ENCODE results near the gene GALNT13. TPM values are rescaled to one million over a fixed set of nuclear protein-coding genes. Genes with fewer than 3 reads are reported as not detected.

GALNT13 gene
- total RNA-seq, 1 donor from 2014 or later = 7.2 TPM

DNA sequence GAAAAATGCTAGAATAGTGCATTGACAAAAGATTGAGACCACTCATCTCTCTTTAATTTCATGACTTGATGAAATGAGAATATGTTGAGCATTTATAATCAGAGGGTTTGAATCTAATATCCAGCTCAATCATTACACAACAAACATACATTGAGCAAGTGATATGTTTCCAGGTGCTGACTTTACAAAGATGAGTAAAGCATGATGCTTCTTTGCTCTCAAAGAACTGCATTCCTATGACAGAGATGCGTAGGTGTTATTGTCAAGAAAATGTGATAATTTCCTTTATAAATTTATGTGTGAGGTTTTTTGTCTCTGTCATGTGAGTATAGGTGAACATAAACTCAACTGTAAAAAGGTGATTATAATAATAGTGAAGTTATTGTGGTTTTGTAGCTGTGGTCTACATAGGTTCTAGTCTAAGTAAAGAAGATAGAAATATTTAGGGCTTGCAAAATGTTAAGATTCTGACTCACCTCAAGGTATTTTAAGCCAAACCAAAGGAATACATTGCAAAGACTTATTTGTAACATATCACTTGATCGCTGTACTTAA lies 389.8 kb downstream of the GALNT13 start:
- Mint-ChIP-seq H3K27me3 (no peaks in the 10 kb centered on the region), H3K4me1 (ENCODE audit: low read depth) (no peaks in the 10 kb centered on the region), H3K4me3 (ENCODE audit: low read depth) (no peak overlapping the region), H3K9me3 (ENCODE audit: low read depth) (no peaks in the 10 kb centered on the region), H3K27ac (no peak overlapping the region), H3K36me3 (ENCODE audit: insufficient read depth) (no peaks in the 10 kb centered on the region)
- no peak for DNase-seq (ENCODE audit: low spot score, unreplicated experiment)
- TF ChIP-seq, protein P1, sequence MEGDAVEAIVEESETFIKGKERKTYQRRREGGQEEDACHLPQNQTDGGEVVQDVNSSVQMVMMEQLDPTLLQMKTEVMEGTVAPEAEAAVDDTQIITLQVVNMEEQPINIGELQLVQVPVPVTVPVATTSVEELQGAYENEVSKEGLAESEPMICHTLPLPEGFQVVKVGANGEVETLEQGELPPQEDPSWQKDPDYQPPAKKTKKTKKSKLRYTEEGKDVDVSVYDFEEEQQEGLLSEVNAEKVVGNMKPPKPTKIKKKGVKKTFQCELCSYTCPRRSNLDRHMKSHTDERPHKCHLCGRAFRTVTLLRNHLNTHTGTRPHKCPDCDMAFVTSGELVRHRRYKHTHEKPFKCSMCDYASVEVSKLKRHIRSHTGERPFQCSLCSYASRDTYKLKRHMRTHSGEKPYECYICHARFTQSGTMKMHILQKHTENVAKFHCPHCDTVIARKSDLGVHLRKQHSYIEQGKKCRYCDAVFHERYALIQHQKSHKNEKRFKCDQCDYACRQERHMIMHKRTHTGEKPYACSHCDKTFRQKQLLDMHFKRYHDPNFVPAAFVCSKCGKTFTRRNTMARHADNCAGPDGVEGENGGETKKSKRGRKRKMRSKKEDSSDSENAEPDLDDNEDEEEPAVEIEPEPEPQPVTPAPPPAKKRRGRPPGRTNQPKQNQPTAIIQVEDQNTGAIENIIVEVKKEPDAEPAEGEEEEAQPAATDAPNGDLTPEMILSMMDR (IDR thresholded peaks at IDR 0.05; ENCODE audit: unreplicated experiment) = no peak

DNA sequence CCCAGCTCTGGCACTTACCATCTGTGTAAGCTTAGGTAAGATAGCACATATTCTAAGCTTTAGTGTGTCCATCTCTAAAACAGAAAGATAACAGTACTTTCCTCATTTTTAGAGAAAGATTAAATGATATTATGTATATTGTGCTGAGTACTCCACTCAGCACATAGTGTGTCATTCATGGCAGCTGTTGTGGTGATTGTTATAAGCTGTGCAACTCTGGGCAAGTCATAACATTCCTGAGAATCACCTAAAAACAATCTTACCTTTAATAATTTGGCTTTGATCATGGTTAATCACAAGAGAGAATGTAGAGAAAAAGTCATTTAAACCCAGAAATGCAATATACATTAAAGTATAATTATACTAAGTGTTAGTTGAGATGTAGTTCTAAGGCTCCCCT lies 391.5 kb downstream of the GALNT13 start:
- H3K27me3 Mint-ChIP-seq = no peaks in the 10 kb centered on the region
- H3K4me3 Mint-ChIP-seq (ENCODE audit: low read depth) = no peak overlapping the region
- no peaks in the 10 kb centered on the region for H3K36me3 Mint-ChIP-seq (ENCODE audit: insufficient read depth)
- H3K27ac Mint-ChIP-seq = no peak overlapping the region
- H3K4me1 Mint-ChIP-seq (ENCODE audit: low read depth) = no peaks in the 10 kb centered on the region
- TF ChIP-seq, protein P1 (IDR thresholded peaks at IDR 0.05; ENCODE audit: unreplicated experiment) = no peak
- H3K9me3 Mint-ChIP-seq (ENCODE audit: low read depth) = no peaks in the 10 kb centered on the region
- no peak for DNase-seq (ENCODE audit: low spot score, unreplicated experiment)

DNA sequence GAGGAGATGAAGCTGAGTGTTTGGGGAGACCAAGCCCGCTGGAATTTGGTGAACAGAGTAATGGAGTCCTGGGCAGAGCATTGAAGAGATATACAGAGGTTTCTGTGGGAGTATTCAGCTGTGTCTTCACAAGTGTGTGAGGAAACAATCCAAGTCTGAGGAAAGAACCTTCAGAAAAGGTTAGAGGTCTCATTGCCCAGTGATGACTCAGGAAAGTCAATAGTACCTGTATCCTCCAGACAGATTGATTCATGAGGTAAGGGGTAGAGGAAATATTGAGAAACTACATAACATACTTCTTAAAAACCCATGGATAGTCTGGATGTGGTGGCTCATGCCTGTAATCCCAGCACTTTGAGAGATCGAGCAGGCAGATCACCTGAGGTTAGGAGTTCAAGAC lies 392.3 kb downstream of the GALNT13 start:
- DNase-seq (ENCODE audit: low spot score, unreplicated experiment) = no peak
- Mint-ChIP-seq H3K36me3 (ENCODE audit: insufficient read depth) (no peaks in the 10 kb centered on the region), H3K27ac (no peak overlapping the region), H3K4me3 (ENCODE audit: low read depth) (no peak overlapping the region), H3K4me1 (ENCODE audit: low read depth) (no peaks in the 10 kb centered on the region), H3K9me3 (ENCODE audit: low read depth) (no peaks in the 10 kb centered on the region), H3K27me3 (no peaks in the 10 kb centered on the region)
- TF ChIP-seq, protein P1 (IDR thresholded peaks at IDR 0.05; ENCODE audit: unreplicated experiment) = no peak

DNA sequence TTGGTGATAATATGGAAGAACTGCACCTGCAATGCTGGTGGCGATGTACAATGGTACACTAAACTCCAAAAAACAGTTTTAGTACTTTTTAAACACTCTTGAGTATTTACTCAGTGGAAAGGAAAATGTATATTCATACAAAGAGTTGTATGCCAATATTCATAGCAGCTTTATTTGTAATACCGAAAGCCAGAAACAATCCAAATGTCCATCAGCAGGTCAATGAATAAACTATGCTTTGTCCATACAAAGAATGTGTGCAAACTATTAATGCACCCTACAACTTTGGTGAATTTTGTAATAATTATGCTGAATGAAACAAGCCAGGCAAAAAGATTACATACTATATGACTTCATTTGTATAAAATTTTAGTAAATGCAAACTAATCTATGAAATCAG lies 396.3 kb downstream of the GALNT13 start:
- H3K36me3 Mint-ChIP-seq (ENCODE audit: insufficient read depth) = no peaks in the 10 kb centered on the region
- H3K27ac Mint-ChIP-seq = no peak overlapping the region
- H3K4me1 Mint-ChIP-seq (ENCODE audit: low read depth) = no peaks in the 10 kb centered on the region
- H3K9me3 Mint-ChIP-seq (ENCODE audit: low read depth) = no peaks in the 10 kb centered on the region
- DNase-seq (ENCODE audit: low spot score, unreplicated experiment) = no peak
- H3K4me3 Mint-ChIP-seq (ENCODE audit: low read depth) = no peak overlapping the region
- TF ChIP-seq, protein P1 (IDR thresholded peaks at IDR 0.05; ENCODE audit: unreplicated experiment) = no peak
- H3K27me3 Mint-ChIP-seq = no peaks in the 10 kb centered on the region

DNA sequence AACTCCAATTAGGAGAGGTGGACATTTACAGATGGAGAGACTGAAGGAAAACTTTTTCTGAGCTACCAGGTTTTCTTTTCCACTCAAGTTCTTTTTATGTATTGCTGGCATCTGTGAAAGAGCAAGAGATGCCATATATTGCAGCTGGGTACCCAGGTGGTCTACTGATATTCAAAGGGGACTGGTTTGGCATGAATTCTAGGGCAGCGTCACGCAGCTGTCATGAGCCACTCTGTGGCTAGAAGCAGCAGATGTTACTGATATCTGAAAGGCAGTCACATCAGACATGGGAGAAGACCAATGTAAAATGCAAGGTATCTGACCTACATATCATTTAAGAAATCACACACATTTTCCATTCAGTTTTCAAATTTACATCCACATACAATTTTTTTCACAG lies 408.8 kb downstream of the GALNT13 start:
- Mint-ChIP-seq H3K4me3 (ENCODE audit: low read depth) (no peak overlapping the region), H3K27ac (peak overlapping the region; percentile 31), H3K9me3 (ENCODE audit: low read depth) (peaks cover 4% of the 10 kb centered on the region), H3K27me3 (no peaks in the 10 kb centered on the region), H3K4me1 (ENCODE audit: low read depth) (no peaks in the 10 kb centered on the region), H3K36me3 (ENCODE audit: insufficient read depth) (peaks cover 2% of the 10 kb centered on the region)
- TF ChIP-seq, protein P1 (IDR thresholded peaks at IDR 0.05; ENCODE audit: unreplicated experiment) = no peak
- DNase-seq (ENCODE audit: low spot score, unreplicated experiment) = no peak

All from progenitor cell of endocrine pancreas (in vitro differentiated cells).